Astrocyte (in vitro differentiated cells and primary cell): ENCODE data around the gene GADD45GIP1. TPM values are rescaled to one million over a fixed set of nuclear protein-coding genes. Genes with fewer than 3 reads are reported as not detected.

Experiments
- DNase-seq: peaks from one replicate; pipeline ENCODE4 v3.0.0-alpha.2; 2010; ENCODE audit warnings: low read depth
- FAIRE-seq: peaks from 2 replicates; lab custom pipeline; 2011; peaks lifted over from hg19 to GRCh38; lab: Jason Lieb, UNC
- H2AFZ ChIP-seq: 2 replicates; pipeline ENCODE4 v1.6.0; 2012; ENCODE audit warnings: low read depth, low read length, inconsistent platforms
- H3K27ac ChIP-seq: 2 replicates; pipeline ENCODE4 v1.5.1; 2011; ENCODE audit warnings: low read depth, low read length, inconsistent platforms
- H3K27me3 ChIP-seq: 2 replicates; pipeline ENCODE4 v1.6.0; 2011; ENCODE audit warnings: low read length, inconsistent platforms; ENCODE audit not compliant: insufficient read depth
- H3K36me3 ChIP-seq: 2 replicates; pipeline ENCODE4 v1.5.1; 2011; ENCODE audit warnings: low read length, inconsistent platforms; ENCODE audit not compliant: insufficient read depth
- H3K4me1 ChIP-seq: 2 replicates; pipeline ENCODE4 v1.5.1; 2011; ENCODE audit warnings: low read length, inconsistent platforms; ENCODE audit not compliant: insufficient read depth
- H3K4me2 ChIP-seq: 2 replicates; pipeline ENCODE4 v1.6.0; 2012; ENCODE audit warnings: low read length, inconsistent platforms
- H3K4me3 ChIP-seq: 2 replicates; pipeline ENCODE4 v1.5.1; 2011; ENCODE audit warnings: low read depth, mild to moderate bottlenecking, low read length, inconsistent platforms; ENCODE audit not compliant: insufficient read depth
- H3K79me2 ChIP-seq: 2 replicates; pipeline ENCODE4 v1.6.0; 2012; ENCODE audit warnings: mild to moderate bottlenecking, low read length, inconsistent platforms; ENCODE audit not compliant: insufficient read depth
- H3K9ac ChIP-seq: 2 replicates; pipeline ENCODE4 v1.6.0; 2012; ENCODE audit warnings: mild to moderate bottlenecking, low read length, inconsistent platforms
- H3K9me3 ChIP-seq: 2 replicates; pipeline ENCODE4 v1.5.1; 2012; ENCODE audit warnings: low read depth, mild to moderate bottlenecking, low read length, inconsistent platforms; ENCODE audit not compliant: insufficient read depth
- H4K20me1 ChIP-seq: 2 replicates; pipeline ENCODE4 v1.6.0; 2012; ENCODE audit warnings: low read length, inconsistent platforms; ENCODE audit not compliant: insufficient read depth
- H3K27ac Mint-ChIP-seq: one replicate; pipeline ENCODE4 v1.8.0; 2021; ENCODE audit warnings: mild to moderate bottlenecking, mixed read lengths; ENCODE audit not compliant: unreplicated experiment
- H3K27me3 Mint-ChIP-seq: one replicate; pipeline ENCODE4 v1.8.0; 2021; ENCODE audit warnings: low read depth, mixed read lengths; ENCODE audit not compliant: unreplicated experiment
- H3K36me3 Mint-ChIP-seq: one replicate; pipeline ENCODE4 v1.8.0; 2021; ENCODE audit warnings: low read depth, mixed read lengths; ENCODE audit not compliant: unreplicated experiment
- H3K4me1 Mint-ChIP-seq: one replicate; pipeline ENCODE4 v1.8.0; 2021; ENCODE audit warnings: low read depth, mixed read lengths; ENCODE audit not compliant: unreplicated experiment
- H3K4me3 Mint-ChIP-seq: one replicate; pipeline ENCODE4 v1.8.0; 2021; ENCODE audit warnings: mild to moderate bottlenecking, moderate library complexity, mixed read lengths; ENCODE audit not compliant: unreplicated experiment
- H3K9me3 Mint-ChIP-seq: one replicate; pipeline ENCODE4 v1.8.0; 2021; ENCODE audit warnings: mild to moderate bottlenecking, mixed read lengths; ENCODE audit not compliant: unreplicated experiment
- CTCF ChIP-seq: IDR thresholded peaks from 2 replicates; pipeline ENCODE4 v1.5.1; 2011; ENCODE audit warnings: low read depth, mild to moderate bottlenecking, inconsistent platforms, low read length, moderate library complexity; ENCODE audit not compliant: insufficient read depth
- EZH2 ChIP-seq: IDR thresholded peaks from 2 replicates; pipeline ENCODE4 v1.6.1; 2012; ENCODE audit warnings: mild to moderate bottlenecking, low read length, inconsistent platforms; ENCODE audit not compliant: insufficient read depth
- total RNA-seq: library from RNA; stranded (reverse); gene quantifications from 2 replicates; pipeline ENCODE4 v1.2.1, GENCODE V29; 2021

The GADD45GIP1 gene
- total RNA-seq, 1 donor from 2014 or later: 35.5 TPM

GRCh38 chr19:13002166-13002898 is 45.3 kb upstream of the GADD45GIP1 start:
- DNase-seq (peak; percentile 72), FAIRE-seq (no peak)
- H3K36me3 ChIP-seq: peaks cover 5% of the 10 kb centered on the region
- H3K9ac ChIP-seq: peak overlapping the region; percentile 64
- Mint-ChIP-seq H3K27ac (no peak overlapping the region), H3K27me3 (peaks cover 79% of the 10 kb centered on the region), H3K4me1 (no peaks in the 10 kb centered on the region), H3K9me3 (peaks cover 8% of the 10 kb centered on the region), H3K4me3 (no peak overlapping the region), H3K36me3 (peaks cover 11% of the 10 kb centered on the region)
- H3K27me3 ChIP-seq: no peaks in the 10 kb centered on the region
- peaks cover 21% of the 10 kb centered on the region for H3K4me1 ChIP-seq
- no peak for TF ChIP-seq CTCF
- no peak for TF ChIP-seq EZH2
- H2AFZ ChIP-seq: no peak overlapping the region
- no peak overlapping the region for H3K4me3 ChIP-seq
- peaks cover 88% of the 10 kb centered on the region for H4K20me1 ChIP-seq
- H3K27ac ChIP-seq: peak overlapping the region; percentile 38
- H3K9me3 ChIP-seq: no peaks in the 10 kb centered on the region
- H3K79me2 ChIP-seq: peaks cover 98% of the 10 kb centered on the region
- H3K4me2 ChIP-seq: peak overlapping the region; percentile 74

- no peak overlapping the region for H2AFZ ChIP-seq
- peaks cover 88% of the 10 kb centered on the region for H4K20me1 ChIP-seq
- H3K79me2 ChIP-seq: peaks cover 98% of the 10 kb centered on the region
- Mint-ChIP-seq H3K27me3 (peaks cover 81% of the 10 kb centered on the region), H3K4me3 (no peak overlapping the region), H3K9me3 (peaks cover 9% of the 10 kb centered on the region), H3K27ac (no peak overlapping the region), H3K36me3 (peaks cover 13% of the 10 kb centered on the region), H3K4me1 (no peaks in the 10 kb centered on the region)
- no peaks in the 10 kb centered on the region for H3K9me3 ChIP-seq
- H3K4me3 ChIP-seq: no peak overlapping the region
- no peaks in the 10 kb centered on the region for H3K27me3 ChIP-seq
- FAIRE-seq: no peak
- H3K9ac ChIP-seq: peak overlapping the region; percentile 64
- no peak for DNase-seq
- H3K4me2 ChIP-seq: peak overlapping the region; percentile 74
- H3K36me3 ChIP-seq: peaks cover 5% of the 10 kb centered on the region
- peaks cover 26% of the 10 kb centered on the region for H3K4me1 ChIP-seq
- H3K27ac ChIP-seq: peak overlapping the region; percentile 38
- TF ChIP-seq EZH2 (no peak), CTCF (no peak)
Measured at GRCh38 chr19:13001502-13002165, 44.6 kb upstream of the GADD45GIP1 start.

GRCh38 chr19:13001166-13001501 is 44.1 kb upstream of the GADD45GIP1 start:
- no peaks in the 10 kb centered on the region for H3K27me3 ChIP-seq
- H3K27ac ChIP-seq: no peak overlapping the region
- peak overlapping the region; percentile 74 for H3K4me2 ChIP-seq
- peaks cover 5% of the 10 kb centered on the region for H3K36me3 ChIP-seq
- peaks cover 98% of the 10 kb centered on the region for H3K79me2 ChIP-seq
- no peak overlapping the region for H3K4me3 ChIP-seq
- no peak for FAIRE-seq
- Mint-ChIP-seq H3K27ac (no peak overlapping the region), H3K4me3 (no peak overlapping the region), H3K36me3 (peaks cover 13% of the 10 kb centered on the region), H3K27me3 (peaks cover 80% of the 10 kb centered on the region), H3K9me3 (peaks cover 9% of the 10 kb centered on the region), H3K4me1 (no peaks in the 10 kb centered on the region)
- H3K4me1 ChIP-seq: peaks cover 24% of the 10 kb centered on the region
- TF ChIP-seq EZH2 (no peak), CTCF (no peak)
- no peak overlapping the region for H3K9ac ChIP-seq
- no peak for DNase-seq
- peaks cover 84% of the 10 kb centered on the region for H4K20me1 ChIP-seq
- H2AFZ ChIP-seq: no peak overlapping the region
- H3K9me3 ChIP-seq: no peaks in the 10 kb centered on the region
